Activated T-cell treated with anti-CD3 and anti-CD28 coated beads, Interleukin-2, amount 50 U/mL, for 48 hours (primary cell): ENCODE data around the gene LTO1.

Source experiments
- DNase-seq, 2 experiments: peaks; one replicate each; pipeline ENCODE4 v3.0.0-alpha.2; 2020

The LTO1 gene

GRCh38 chr11:69674267-69674885 is 777 bp downstream of the LTO1 start:
- DNase-seq = peak; percentile 32 to 41

- DNase-seq = no peak
Measured at GRCh38 chr11:69671734-69672465, 3.3 kb downstream of the LTO1 start.

- peak; percentile 63 to 76 for DNase-seq
Measured at GRCh38 chr11:69670158-69670845, 4.9 kb downstream of the LTO1 start.

- DNase-seq = no peak
Measured at GRCh38 chr11:69669486-69669885, 5.7 kb downstream of the LTO1 start.

- no peak for DNase-seq
Measured at GRCh38 chr11:69667619-69668604, 7.2 kb downstream of the LTO1 start.

- DNase-seq = no peak
Measured at GRCh38 chr11:69666752-69667536, 8.2 kb downstream of the LTO1 start.

- no peak for DNase-seq
Measured at GRCh38 chr11:69666261-69666660, 8.9 kb downstream of the LTO1 start.

- DNase-seq = no peak
Measured at GRCh38 chr11:69665669-69666068, 9.5 kb downstream of the LTO1 start.

GRCh38 chr11:69664901-69665300 is 10.3 kb downstream of the LTO1 start:
- DNase-seq = no peak

GRCh38 chr11:69664103-69664775 is 10.9 kb downstream of the LTO1 start:
- no peak for DNase-seq

- no peak for DNase-seq
Measured at GRCh38 chr11:69663326-69663725, 11.8 kb downstream of the LTO1 start.

- DNase-seq = no peak
Measured at GRCh38 chr11:69662806-69663205, 12.3 kb downstream of the LTO1 start.

GRCh38 chr11:69662021-69662698 is 13.0 kb downstream of the LTO1 start:
- DNase-seq = no peak

- no peak for DNase-seq
Measured at GRCh38 chr11:69661413-69661715, 13.8 kb downstream of the LTO1 start.

- no peak for DNase-seq
Measured at GRCh38 chr11:69660001-69660500, 15.1 kb downstream of the LTO1 start.

- DNase-seq = no peak
Measured at GRCh38 chr11:69659591-69659990, 15.6 kb downstream of the LTO1 start.

GRCh38 chr11:69658626-69659450 is 16.3 kb downstream of the LTO1 start:
- no peak for DNase-seq

GRCh38 chr11:69657911-69658625 is 17.1 kb downstream of the LTO1 start:
- no peak for DNase-seq

GRCh38 chr11:69657456-69657910 is 17.7 kb downstream of the LTO1 start:
- DNase-seq = no peak
